T-helper 2 cell (primary cell): ENCODE data around the gene GPR75.

Source experiments
- DNase-seq, 5 experiments: peaks; one replicate each; pipeline versions ENCODE4 v3.0.0 to v3.0.0-alpha.2; 2012 to 2022
- total RNA-seq, 2 donors: gene quantifications; one replicate each; lab custom pipeline; 2026; lab: John Stamatoyannopoulos, UW

Gene GPR75
- 1.5 to 6.2 reads per million in 2 donors for total RNA-seq

- DNase-seq: no peak
Observed at GRCh38 chr2:53859206-53860181, at the start of gene GPR75. Gene GPR75 (minus strand): TSS chr2:53859967. CDS start chr2:53854756, 5,211 bp downstream.

- no peak for DNase-seq
Observed at GRCh38 chr2:53907582-53907981, 47.8 kb upstream of the GPR75 start.

GRCh38 chr2:53905396-53905795 lies 45.6 kb upstream of the GPR75 start:
- no peak for DNase-seq

- no peak for DNase-seq
Observed at GRCh38 chr2:53903011-53903410, 43.2 kb upstream of the GPR75 start.

GRCh38 chr2:53901192-53901591 lies 41.4 kb upstream of the GPR75 start:
- no peak for DNase-seq

GRCh38 chr2:53896864-53897263 lies 37.1 kb upstream of the GPR75 start:
- DNase-seq: no peak

- DNase-seq: peak in 1 of 5 experiments; percentile 17
Observed at GRCh38 chr2:53886406-53887280, 26.9 kb upstream of the GPR75 start.

GRCh38 chr2:53884883-53885282 lies 25.1 kb upstream of the GPR75 start:
- DNase-seq: peak in 1 of 5 experiments; percentile 85

- no peak for DNase-seq
Observed at GRCh38 chr2:53881986-53882385, 22.2 kb upstream of the GPR75 start.

GRCh38 chr2:53881360-53881759 lies 21.6 kb upstream of the GPR75 start:
- no peak for DNase-seq

GRCh38 chr2:53880756-53881155 lies 21.0 kb upstream of the GPR75 start:
- no peak for DNase-seq

GRCh38 chr2:53877556-53877955 lies 17.8 kb upstream of the GPR75 start:
- no peak for DNase-seq

- DNase-seq: no peak
Observed at GRCh38 chr2:53877112-53877511, 17.3 kb upstream of the GPR75 start.

GRCh38 chr2:53874401-53874950 lies 14.7 kb upstream of the GPR75 start:
- DNase-seq: no peak

GRCh38 chr2:53867773-53868172 lies 8.0 kb upstream of the GPR75 start:
- DNase-seq: no peak

- DNase-seq: no peak
Observed at GRCh38 chr2:53867169-53867568, 7.4 kb upstream of the GPR75 start.

GRCh38 chr2:53865962-53866361 lies 6.2 kb upstream of the GPR75 start:
- no peak for DNase-seq

GRCh38 chr2:53865264-53865663 lies 5.5 kb upstream of the GPR75 start:
- DNase-seq: no peak

- DNase-seq: no peak
Observed at GRCh38 chr2:53863538-53864227, 3.9 kb upstream of the GPR75 start.

- no peak for DNase-seq
Observed at GRCh38 chr2:53861824-53862223, 2.1 kb upstream of the GPR75 start.

GRCh38 chr2:53856272-53856671 lies 3.5 kb downstream of the GPR75 start:
- no peak for DNase-seq

GRCh38 chr2:53854678-53855077 lies 5.1 kb downstream of the GPR75 start:
- no peak for DNase-seq
